Measurements from ENCODE around the gene TSC2. TPM values are rescaled to one million over a fixed set of nuclear protein-coding genes. Genes with fewer than 3 reads are reported as not detected.

TSC2 gene
- total and polyA plus RNA-seq, 9 of the 15 experiments (the other 6 are each of a cell fraction or from before 2014, with no cell fraction given): 1.3 to 68.1 (median 16.6) TPM

- peak; percentile 30; the same call in 1 of the 2 replicates for TF ChIP-seq RBFOX2 (IDR thresholded peaks at IDR 0.05; ENCODE audit: low read depth, low read length)
- no peak for TF ChIP-seq ZNF830 (CRISPR knock-in tag; IDR thresholded peaks at IDR 0.05)
- no peak for TF ChIP-seq ZBTB1 (CRISPR knock-in tag; IDR thresholded peaks at IDR 0.05; ENCODE audit: borderline replicate concordance, low read depth)
- TF ChIP-seq HOMEZ (CRISPR knock-in tag; IDR thresholded peaks at IDR 0.05): no peak
- TF ChIP-seq ZBTB33 (CRISPR knock-in tag; IDR thresholded peaks at IDR 0.05): peak; percentile 51
- no peak for TF ChIP-seq SMAD2 (IDR thresholded peaks at IDR 0.05; ENCODE audit: low read depth, low read length)
- no peak for TF ChIP-seq RBM22 (IDR thresholded peaks at IDR 0.05; ENCODE audit: low read depth, low read length, poor library complexity, severe bottlenecking)
- no peak for TF ChIP-seq TAF15 (IDR thresholded peaks at IDR 0.05; ENCODE audit: low read depth, low read length)
- TF ChIP-seq ZNF184 (CRISPR knock-in tag; IDR thresholded peaks at IDR 0.05): no peak
- no peak for TF ChIP-seq SIRT6 (IDR thresholded peaks at IDR 0.05; ENCODE audit: low read depth, low read length)
- 0 out of 2 replicates have a peak, but pooled peaks have one; percentile 20 for TF ChIP-seq ZFX (CRISPR knock-in tag; IDR thresholded peaks at IDR 0.05)
- TF ChIP-seq MAFK (IDR thresholded peaks at IDR 0.05; ENCODE audit: low read length): no peak
- no peak for TF ChIP-seq ARID1B (IDR thresholded peaks at IDR 0.05)
- 0 out of 2 replicates have a peak, but pooled peaks have one; percentile 15 for TF ChIP-seq ZBTB7A (IDR thresholded peaks at IDR 0.05; ENCODE audit: borderline replicate concordance, control insufficient read depth, low read depth, low read length)
- no peak for TF ChIP-seq PYGO2 (tag; IDR thresholded peaks at IDR 0.05)
- TF ChIP-seq TAF1 (IDR thresholded peaks at IDR 0.05; ENCODE audit: control insufficient read depth, extremely low read depth, insufficient read depth, low read length, severe bottlenecking): no peak
- TF ChIP-seq, protein P1, sequence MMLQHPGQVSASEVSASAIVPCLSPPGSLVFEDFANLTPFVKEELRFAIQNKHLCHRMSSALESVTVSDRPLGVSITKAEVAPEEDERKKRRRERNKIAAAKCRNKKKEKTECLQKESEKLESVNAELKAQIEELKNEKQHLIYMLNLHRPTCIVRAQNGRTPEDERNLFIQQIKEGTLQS (IDR thresholded peaks at IDR 0.05): no peak
- TF ChIP-seq, protein P1 (CRISPR knock-in tag; conservative IDR thresholded peaks at IDR 0.05): no peak
- TF ChIP-seq, protein P2, sequence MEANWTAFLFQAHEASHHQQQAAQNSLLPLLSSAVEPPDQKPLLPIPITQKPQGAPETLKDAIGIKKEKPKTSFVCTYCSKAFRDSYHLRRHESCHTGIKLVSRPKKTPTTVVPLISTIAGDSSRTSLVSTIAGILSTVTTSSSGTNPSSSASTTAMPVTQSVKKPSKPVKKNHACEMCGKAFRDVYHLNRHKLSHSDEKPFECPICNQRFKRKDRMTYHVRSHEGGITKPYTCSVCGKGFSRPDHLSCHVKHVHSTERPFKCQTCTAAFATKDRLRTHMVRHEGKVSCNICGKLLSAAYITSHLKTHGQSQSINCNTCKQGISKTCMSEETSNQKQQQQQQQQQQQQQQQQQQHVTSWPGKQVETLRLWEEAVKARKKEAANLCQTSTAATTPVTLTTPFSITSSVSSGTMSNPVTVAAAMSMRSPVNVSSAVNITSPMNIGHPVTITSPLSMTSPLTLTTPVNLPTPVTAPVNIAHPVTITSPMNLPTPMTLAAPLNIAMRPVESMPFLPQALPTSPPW (CRISPR knock-in tag; IDR thresholded peaks at IDR 0.05): 0 out of 2 replicates have a peak, but pooled peaks have one; percentile 17
- TF ChIP-seq ILF3 (IDR thresholded peaks at IDR 0.05; ENCODE audit: borderline replicate concordance): no peak
Observed at GRCh38 chr16:2035431-2036199, 12.2 kb upstream of the TSC2 start (continued).

All from K562 (cell line).